ENCODE results near the gene CCNY. TPM values are rescaled to one million over a fixed set of nuclear protein-coding genes. Genes with fewer than 3 reads are reported as not detected.

The CCNY gene
- total and polyA plus RNA-seq, 2 of the 13 experiments (the other 11 are each of a cell fraction or from before 2014, with no cell fraction given) = 48.2 to 54.7 TPM

- TF ChIP-seq DBP (CRISPR knock-in tag; IDR thresholded peaks at IDR 0.05; ENCODE audit: not compliant biosample characterization) (no peak), ZFP41 (CRISPR knock-in tag; IDR thresholded peaks at IDR 0.05; ENCODE audit: borderline replicate concordance) (no peak), ARID3A (IDR thresholded peaks at IDR 0.05; ENCODE audit: low read depth, low read length) (no peak), CREB1 (IDR thresholded peaks at IDR 0.05) (no peak), CREB1 (CRISPR knock-in tag; IDR thresholded peaks at IDR 0.05) (no peak), ZNF207 (IDR thresholded peaks at IDR 0.05; ENCODE audit: borderline replicate concordance) (no peak), MTA3 (CRISPR knock-in tag; IDR thresholded peaks at IDR 0.05) (no peak), CHD4 (IDR thresholded peaks at IDR 0.05; ENCODE audit: borderline replicate concordance, low read length) (no peak), ZNF557 (CRISPR knock-in tag; IDR thresholded peaks at IDR 0.05) (no peak), ZNF292 (CRISPR knock-in tag; IDR thresholded peaks at IDR 0.05; ENCODE audit: borderline replicate concordance, low read depth) (peak; percentile 88), ZNF432 (CRISPR knock-in tag; IDR thresholded peaks at IDR 0.05; ENCODE audit: borderline replicate concordance) (no peak), ZNF441 (CRISPR knock-in tag; IDR thresholded peaks at IDR 0.05; ENCODE audit: borderline replicate concordance) (no peak), ZNF780A (CRISPR knock-in tag; IDR thresholded peaks at IDR 0.05) (no peak), ZNF354B (CRISPR knock-in tag; IDR thresholded peaks at IDR 0.05) (no peak), HNRNPLL (IDR thresholded peaks at IDR 0.05; ENCODE audit: low read depth, low read length, poor library complexity, severe bottlenecking) (no peak), PITX1 (CRISPR knock-in tag; IDR thresholded peaks at IDR 0.05) (no peak; the same call in 1 of the 2 replicates), NRL (CRISPR knock-in tag; IDR thresholded peaks at IDR 0.05; ENCODE audit: borderline replicate concordance) (peak; percentile 36; the same call in 1 of the 2 replicates), ZNF773 (CRISPR knock-in tag; IDR thresholded peaks at IDR 0.05; ENCODE audit: borderline replicate concordance) (no peak), SNAPC4 (CRISPR knock-in tag; IDR thresholded peaks at IDR 0.05) (no peak), ZFP62 (CRISPR knock-in tag; IDR thresholded peaks at IDR 0.05) (no peak)
Measured at GRCh38 chr10:35396560-35397434, 60.5 kb downstream of the CCNY start (continued).

All from HepG2 (cell line).